ENCODE results near the gene KCTD14.
A peak's percentile ranks its signal among the peaks of the same experiment; 100 is the strongest.
"Not testable (repeated sequence)": the region's sequence is repeated elsewhere in the genome, so short reads cannot be mapped to it uniquely, and the experiment has no call there.

Gene KCTD14

DNA sequence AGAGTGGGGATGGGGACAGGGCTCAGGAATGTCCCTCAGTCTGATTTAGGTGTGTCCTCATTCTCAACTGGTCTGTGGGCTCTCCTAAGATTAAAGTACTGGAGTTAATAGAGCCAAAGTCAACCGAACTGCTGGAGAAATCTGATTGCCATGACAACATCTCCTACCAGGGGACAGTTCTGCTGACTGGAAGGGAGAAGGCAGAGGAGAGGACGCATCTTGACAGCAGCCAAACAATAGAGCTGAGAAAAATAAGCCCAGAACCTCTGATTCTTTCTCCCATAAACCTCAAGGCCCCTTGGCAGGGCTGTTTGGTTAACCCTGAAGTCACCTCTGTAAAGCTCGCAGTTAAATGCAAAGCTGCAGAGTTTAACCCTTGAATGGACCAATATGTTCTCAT lies 2.8 kb downstream of the KCTD14 start:
- no peak for DNase-seq

DNA sequence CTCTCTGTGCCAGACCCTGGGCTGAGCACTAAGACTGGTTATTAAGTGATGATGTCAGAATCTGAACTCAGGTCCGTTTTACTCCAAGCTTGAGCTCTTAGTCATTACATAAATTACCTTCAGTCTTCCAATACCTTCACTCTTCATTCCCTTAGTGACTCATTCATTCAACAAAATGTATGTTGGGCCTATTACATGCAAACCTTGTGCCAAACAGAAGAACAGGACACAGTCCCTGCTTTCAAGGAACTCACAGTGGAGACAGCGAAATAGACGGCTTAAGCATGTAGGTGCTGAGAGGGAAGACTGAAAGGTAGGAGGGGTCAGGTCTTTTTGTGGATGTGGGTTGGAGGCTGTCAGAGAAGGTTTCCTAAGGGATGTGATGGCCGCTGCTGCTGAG lies 3.3 kb downstream of the KCTD14 start:
- DNase-seq, result no peak

DNA sequence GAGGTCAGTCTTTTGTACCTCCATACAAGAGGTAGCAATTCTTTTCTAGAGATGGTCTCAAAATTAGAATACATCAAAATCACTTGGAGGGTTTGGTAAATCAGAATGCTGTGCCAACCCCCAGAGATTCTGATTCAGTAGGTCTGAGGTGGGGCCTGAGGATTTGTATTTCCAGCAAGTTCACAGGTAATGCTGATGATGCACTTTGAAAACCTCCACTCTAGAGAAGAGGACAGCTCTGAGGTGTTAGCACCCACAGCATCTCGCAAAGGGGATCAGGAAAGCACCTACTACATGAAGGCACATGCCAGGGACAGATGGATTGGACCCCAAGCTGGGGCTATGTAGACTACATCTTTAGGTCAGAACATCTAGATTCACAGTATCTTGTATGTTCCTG lies 7.2 kb downstream of the KCTD14 start:
- DNase-seq, result no peak

DNA sequence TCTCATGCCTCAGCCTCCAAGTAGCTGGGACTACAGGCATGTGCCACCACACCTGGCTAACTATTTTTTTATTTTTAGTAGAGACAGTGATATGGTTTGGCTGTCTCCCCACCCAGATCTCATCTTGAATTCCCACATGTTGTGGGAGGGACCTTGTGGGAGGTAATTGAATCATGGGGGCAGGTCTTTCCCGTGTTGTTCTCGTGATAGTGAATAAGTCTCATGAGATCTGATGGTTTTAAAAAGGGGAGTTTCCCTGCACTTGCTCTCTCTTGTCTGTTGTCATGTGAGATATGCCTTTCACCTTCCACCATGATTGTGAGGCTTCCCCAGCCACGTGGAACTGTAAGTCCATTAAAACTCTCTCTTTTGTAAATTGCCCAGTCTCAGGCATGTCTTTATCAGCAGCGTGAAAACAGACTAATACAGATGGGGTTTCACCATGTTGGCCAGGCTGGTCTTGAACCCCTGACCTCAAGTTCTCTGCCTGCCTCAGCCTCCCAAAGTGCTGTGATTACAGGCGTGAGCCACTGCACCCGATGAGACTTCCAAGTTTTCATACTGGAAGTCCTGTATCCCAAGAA lies 8.0 kb downstream of the KCTD14 start:
- DNase-seq, result not testable (repeated sequence)

DNA sequence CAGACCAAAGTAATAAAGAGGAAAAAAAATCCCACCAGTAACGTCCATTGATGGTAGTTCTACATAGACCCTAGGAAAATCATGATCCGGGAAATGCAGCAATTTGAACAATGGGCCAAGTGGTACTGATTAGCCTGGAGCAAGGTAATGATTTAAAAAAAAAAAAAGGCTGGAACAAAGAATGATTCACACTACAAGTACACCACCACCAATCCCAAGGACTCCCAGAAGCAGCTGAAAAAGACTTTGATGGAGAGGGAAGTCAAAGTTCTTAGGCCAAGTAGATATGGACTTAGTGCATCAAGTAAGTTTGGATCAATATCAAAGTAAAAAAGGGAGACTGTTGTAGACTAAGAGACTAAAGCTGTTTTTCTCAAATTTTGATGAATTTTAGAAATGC lies 11.8 kb downstream of the KCTD14 start:
- DNase-seq, result no peak

DNA sequence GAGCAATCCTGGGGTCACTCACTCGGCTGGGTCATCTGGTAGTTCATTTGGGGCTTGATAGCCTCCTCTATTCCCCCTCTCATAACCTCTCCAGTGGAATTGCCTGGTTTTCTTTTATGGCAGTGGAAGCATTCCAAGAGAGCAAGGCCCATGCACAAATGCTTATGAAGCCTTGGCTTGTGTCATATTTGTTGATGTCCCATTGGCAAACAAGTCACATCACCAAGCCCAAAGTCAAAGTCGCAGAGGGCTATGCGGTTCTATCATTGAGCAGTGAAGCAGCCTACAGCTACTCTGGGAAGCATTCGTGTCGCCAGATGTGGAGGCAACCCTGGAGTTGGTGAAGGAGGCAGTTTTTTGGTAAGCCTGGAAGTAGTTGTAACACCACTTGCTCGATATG lies 12.3 kb downstream of the KCTD14 start:
- no peak for DNase-seq

DNA sequence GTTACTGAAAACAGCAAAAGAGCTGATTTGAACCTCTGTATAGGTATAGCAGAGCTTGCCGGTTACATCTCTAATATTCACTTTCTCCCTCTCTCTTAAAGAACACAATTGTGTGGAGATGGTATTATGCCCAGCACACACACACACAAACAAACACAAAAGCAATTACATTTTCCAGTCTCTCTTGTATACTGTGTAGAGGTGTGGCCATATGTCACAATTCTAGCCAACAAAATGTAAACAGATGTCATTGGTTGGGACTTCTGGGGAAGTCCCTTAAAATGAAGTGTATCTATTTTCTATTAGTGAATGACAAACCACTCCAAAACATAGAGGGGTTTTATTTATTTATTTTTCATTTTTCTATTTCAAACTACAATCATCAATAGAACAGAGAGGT lies 12.8 kb downstream of the KCTD14 start:
- DNase-seq, result no peak

DNA sequence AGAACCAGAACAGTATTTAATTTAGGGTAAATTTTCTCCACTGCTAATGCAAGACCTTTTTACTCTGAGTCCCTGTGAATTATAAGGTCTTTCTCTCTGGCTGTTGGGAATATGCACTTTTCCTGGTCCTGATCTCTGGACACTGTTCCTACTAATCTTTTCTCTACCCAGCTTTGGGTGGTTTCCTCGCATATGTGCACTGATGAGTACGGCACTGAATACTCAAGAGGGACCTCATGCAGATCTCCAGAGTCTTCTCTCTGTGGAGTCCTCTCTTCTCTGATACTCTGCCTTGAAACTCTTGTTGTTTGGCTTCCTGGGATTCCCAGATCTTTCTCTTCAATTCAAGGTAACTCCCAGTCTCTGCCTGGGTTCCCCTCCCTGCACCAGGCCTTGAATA lies 14.0 kb downstream of the KCTD14 start:
- DNase-seq, result no peak

DNA sequence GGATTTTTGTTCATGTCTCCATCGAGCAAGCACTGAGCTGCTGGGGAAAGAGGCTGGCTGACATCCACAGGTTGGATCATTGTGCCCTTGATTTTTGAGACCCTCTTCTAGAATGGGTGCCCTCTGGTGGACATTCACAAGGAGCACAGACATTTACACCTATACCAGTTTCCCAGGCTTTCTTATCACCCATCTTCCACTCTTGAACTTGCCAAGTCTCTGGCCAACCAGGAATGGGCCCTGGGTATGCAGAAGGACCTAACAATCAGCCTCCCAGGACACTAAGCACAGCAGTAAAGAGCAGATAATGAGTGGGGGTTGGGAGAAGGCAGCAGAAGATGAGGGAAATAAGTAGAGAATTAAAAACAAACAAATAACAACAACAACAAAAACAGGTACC lies 22.9 kb downstream of the KCTD14 start:
- peak; percentile 91 for DNase-seq

DNA sequence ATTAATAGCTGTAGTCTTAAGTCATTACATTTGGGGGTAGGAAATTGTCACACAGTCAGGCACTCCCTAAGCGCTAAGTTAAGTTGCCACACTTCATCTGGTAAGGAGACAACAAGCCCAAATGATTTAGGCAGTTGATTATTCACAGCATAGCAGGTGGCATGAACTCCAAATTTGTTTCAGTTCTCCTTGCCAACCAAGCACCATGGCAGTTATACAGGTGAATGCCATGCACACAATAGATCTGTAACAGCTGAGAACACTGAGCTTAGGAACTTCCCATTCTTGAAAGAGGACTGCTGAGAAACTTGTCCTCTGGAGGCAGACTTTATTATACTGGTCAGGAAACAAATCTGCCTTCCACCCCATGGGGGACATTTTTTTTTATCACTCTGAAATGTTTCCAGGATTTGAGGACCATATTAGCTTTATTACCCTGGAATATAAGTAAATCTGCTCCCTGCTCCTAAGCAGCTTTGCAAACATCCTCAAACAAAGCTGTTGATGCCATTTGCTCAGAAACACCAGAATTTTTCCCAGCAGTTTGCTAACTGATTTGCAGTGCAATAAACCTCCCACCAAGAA lies 23.5 kb downstream of the KCTD14 start:
- DNase-seq, result peak; percentile 53

DNA sequence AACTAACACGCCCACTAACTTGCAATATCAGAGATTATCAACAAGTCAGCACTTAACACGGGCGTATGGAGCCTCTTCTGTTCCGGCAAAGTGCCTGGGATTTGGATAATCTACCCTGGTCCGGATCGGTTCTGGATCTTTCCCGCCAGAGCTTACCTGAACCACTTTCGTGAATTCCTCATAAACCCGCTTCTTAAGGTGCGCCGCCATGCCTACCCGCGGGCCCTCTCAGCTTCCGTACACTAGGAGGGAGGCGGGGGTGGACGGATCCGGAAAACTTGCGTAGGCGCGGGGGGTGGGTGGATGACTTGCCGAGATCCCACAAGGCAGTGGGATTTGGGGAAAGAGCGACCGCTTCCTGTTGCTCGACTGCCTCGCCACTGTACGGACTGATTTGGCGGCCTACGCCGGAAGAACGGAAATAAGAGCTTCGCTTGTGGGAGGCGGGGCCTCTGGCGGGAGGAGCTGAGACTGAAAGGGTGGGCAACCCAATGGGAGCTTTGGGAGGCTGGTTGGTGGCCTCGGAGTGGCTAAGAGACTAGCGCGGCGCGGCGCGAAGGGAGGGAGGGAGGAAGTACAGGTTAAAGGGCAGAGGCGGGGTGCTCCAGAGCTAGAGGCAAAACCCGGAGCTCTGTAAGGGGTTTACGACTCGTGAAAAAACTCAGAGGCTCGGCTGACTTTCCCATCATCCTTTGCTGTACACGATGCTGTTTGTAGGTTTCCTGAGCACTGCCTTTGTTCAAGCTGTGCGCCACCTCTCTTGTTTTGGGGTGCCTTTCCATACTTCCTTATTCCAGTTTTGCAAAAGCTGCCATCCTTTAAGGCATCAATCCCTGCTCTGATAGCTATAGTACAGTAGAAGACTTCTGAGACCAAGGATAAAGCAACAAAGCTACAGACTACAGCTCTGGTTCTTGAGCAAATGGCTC lies 28.4 kb downstream of the KCTD14 start, which contains the start of gene INTS4:
TSS of gene INTS4 (minus strand) at position 235 of the 929 bp plus-strand sequence. CDS start at position 210, 25 bp downstream.
- peak; percentile 100 for DNase-seq

DNA sequence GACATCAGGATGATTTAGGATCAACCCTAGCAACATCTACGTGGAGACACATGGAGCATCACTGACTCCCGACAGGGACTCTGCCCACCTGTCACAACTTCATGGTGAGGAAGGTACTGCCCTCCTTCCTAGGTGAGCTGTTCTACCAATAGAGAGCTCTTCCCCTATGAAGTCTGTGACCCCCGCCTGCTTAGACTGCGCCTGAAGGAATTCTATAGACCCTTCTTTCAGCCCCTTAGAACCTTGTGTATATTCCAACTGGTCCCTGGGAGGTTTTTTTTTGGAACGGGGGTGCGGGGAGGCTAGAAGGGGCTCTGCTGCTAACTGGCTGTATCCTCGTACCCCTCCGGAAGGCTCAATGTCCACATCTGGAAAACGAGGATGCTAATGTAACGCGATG lies 29.2 kb downstream of the KCTD14 start:
- DNase-seq, result peak; percentile 46

DNA sequence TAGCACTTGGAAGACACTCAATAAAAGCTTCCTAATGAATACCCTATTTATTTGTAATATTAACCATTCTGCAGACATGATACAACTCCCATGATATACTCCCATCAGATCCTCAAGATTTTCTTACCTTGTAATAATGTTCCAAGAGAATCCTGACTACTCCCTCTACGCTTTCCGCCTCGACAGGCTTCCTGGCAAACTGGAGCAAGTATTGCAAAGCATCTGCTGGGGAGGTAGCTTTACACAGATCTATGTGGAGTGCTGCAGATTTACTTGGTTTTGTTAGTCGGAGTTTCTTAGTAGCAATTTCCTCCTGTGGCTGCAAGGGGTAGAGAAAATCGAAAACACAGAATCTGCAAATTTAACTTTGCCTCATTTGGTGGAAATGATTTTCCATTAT lies 32.1 kb downstream of the KCTD14 start:
- no peak for DNase-seq

DNA sequence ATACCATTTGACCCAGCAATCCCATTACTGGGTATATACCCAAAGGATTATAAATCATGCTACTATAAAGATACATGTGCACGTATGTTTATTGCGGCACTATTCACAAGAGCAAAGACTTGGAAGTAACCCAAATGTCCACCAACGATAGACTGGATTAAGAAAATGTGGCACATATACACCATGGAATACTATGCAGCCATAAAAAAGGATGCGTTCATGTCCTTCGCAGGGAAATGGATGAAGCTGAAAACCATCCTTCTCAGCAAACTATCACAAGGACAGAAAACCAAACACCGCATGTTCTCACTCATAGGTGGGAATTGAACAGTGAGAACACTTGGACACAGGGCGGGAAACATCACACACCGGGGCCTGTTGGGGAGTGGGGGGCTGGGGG lies 36.6 kb downstream of the KCTD14 start:
- DNase-seq, result not testable (repeated sequence)

DNA sequence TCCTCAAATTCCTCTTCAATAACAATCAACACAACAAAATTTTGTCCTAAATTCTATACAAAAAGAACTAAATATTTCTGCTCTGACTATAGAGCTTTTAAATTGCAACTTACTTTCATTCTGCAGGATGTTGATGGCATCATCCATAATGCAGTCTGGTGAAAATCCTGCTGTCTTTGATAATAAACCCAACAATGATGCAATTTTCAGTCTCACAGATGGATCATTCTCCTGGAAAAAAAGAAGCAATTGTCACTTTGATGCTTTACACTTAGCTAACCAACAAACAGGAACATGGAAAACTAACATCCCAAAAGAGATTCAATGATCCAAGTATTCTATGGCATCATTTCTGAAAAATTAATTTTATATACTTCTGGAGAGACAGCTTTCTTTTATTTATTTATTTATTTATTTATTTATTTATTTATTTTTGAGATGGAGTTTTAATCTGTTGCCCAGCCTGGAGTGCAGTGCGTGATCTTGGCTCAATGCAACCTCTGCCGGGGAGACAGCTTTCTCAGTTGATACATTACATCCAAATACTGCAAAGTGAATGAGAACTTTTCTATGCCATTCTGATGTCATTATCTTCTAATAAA lies 41.6 kb downstream of the KCTD14 start:
- no peak for DNase-seq

DNA sequence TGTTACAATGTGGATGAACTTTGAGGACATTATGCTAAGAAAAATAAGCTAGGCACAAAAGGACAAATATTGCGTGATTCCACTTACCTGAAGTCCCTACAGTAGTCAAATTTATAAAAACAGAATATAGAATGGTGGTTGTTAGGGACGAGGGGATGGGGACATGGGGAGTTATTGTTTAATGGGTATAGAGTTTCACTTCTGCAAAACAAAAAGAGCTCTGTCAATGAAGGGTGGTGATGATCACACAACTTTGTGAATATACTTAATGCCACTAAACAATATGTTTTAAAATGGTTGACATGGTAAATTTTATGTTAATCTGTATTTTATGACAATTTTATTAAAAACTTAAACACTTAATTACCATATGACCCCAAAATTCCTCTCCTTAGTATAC lies 54.7 kb downstream of the KCTD14 start:
- DNase-seq, result peak; percentile 22

DNA sequence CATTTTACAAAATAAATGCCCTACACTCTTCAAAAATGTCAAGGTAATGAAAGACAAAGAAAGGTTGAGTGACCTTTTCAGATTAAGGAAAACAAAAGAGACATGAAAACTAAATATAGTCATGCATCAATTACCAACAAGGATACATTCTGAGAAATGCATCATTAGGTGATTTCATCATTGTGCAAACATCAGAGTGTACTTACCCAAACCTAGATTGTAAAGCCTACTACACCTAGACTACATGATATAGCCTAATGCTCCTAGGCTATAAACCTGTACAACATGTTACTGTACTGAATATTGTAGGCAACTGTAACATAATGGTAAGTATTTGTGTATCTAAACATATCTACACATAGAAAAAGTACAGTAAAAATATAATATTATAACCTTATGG lies 55.3 kb downstream of the KCTD14 start:
- DNase-seq, result peak; percentile 78

DNA sequence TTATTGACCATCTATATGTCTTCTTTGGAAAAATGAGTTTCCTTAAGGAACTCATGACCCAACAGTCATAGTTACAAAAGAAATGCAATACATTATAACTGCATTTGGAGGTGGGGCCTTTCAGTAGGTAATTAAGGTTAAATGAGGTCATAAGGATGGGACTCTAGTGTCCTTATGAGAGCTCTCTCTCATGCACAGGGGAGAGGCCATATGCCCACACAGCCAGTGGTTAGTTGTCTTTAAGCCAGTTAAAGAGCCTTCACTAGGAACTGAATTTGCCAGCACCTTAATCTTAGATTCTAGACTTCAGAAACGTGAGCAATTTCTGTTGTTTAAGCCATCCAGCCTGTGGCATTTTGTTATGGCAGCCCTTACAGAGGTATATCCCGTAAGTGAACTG lies 56.0 kb downstream of the KCTD14 start:
- DNase-seq, result peak; percentile 66

DNA sequence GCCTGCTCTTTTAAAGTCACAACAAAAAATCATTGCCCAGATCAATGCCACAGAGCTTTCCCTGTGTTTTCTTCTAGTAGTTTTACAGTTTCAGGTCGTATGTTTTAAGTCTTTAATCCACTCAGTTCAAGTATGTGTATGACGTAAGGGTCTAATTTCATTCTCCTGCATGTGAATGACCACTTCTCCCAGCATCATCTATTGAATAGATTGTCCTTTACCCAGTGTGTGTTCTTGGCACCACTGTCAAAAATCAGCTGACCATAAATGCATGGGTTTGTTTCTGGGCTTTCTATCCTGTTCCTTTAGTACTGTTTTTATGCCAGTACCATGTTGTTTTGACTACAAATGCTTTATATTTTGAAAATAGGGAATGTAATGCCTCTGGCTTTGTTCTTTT lies 56.7 kb downstream of the KCTD14 start:
- no peak for DNase-seq
